H9 (cell line): ENCODE data around the gene FOXK1. TPM values are rescaled to one million over a fixed set of nuclear protein-coding genes. Genes with fewer than 3 reads are reported as not detected.

ENCODE experiments used
- DNase-seq: peaks from one replicate; pipeline ENCODE4 v3.0.0-alpha.2; 2017
- H2AFZ ChIP-seq: one replicate; pipeline ENCODE4 v1.6.1; 2013; ENCODE audit warnings: mild to moderate bottlenecking, low read length, control low read depth, moderate library complexity
- H2AK5ac ChIP-seq: 2 replicates; pipeline ENCODE4 v1.6.1; 2013; ENCODE audit warnings: low read length, control low read depth, mixed read lengths; ENCODE audit not compliant: insufficient read length
- H2BK120ac ChIP-seq: one replicate; pipeline ENCODE4 v1.6.1; 2013; ENCODE audit warnings: low read depth, mild to moderate bottlenecking, low read length, control low read depth, inconsistent platforms; ENCODE audit not compliant: poor library complexity, severe bottlenecking
- H2BK12ac ChIP-seq: 2 replicates; pipeline ENCODE4 v1.6.1; 2013; ENCODE audit warnings: low read length, control low read depth, mixed read lengths, low read depth; ENCODE audit not compliant: insufficient read length
- H2BK15ac ChIP-seq: 2 replicates; pipeline ENCODE4 v1.6.1; 2013; ENCODE audit warnings: low read depth, low read length, control low read depth
- H2BK20ac ChIP-seq: one replicate; pipeline ENCODE4 v1.6.1; 2013; ENCODE audit warnings: low read depth, mild to moderate bottlenecking, low read length, control low read depth, inconsistent platforms; ENCODE audit not compliant: poor library complexity, severe bottlenecking
- H2BK5ac ChIP-seq: 2 replicates; pipeline ENCODE4 v1.6.1; 2013; ENCODE audit warnings: low read length, control low read depth, mixed read lengths; ENCODE audit not compliant: insufficient read length
- H3K14ac ChIP-seq: 2 replicates; pipeline ENCODE4 v1.6.1; 2013; ENCODE audit warnings: low read length, control low read depth; ENCODE audit not compliant: insufficient read depth
- H3K18ac ChIP-seq: 2 replicates; pipeline ENCODE4 v1.6.1; 2013; ENCODE audit warnings: low read depth, mild to moderate bottlenecking, mixed read lengths, low read length, control low read depth; ENCODE audit not compliant: insufficient read length
- H3K23ac ChIP-seq: 2 replicates; pipeline ENCODE4 v1.6.1; 2013; ENCODE audit warnings: low read length, control low read depth, mixed read lengths, low read depth; ENCODE audit not compliant: insufficient read length
- H3K23me2 ChIP-seq: 2 replicates; pipeline ENCODE4 v1.6.1; 2013; ENCODE audit warnings: low read depth, mild to moderate bottlenecking, mixed read lengths, low read length, control low read depth; ENCODE audit not compliant: insufficient read length, poor library complexity, severe bottlenecking
- H3K27ac ChIP-seq: 2 replicates; pipeline ENCODE4 v1.5.1; 2013; ENCODE audit warnings: low read length, control low read depth, mixed read lengths, low read depth; ENCODE audit not compliant: insufficient read length
- H3K27me3 ChIP-seq: 2 replicates; pipeline ENCODE4 v1.6.1; 2013; ENCODE audit warnings: low read length, control low read depth, inconsistent platforms; ENCODE audit not compliant: insufficient read depth
- H3K4ac ChIP-seq: 2 replicates; pipeline ENCODE4 v1.6.1; 2013; ENCODE audit warnings: low read depth, mild to moderate bottlenecking, control low read depth, inconsistent platforms, low read length, moderate library complexity
- H3K4me1 ChIP-seq: 2 replicates; pipeline ENCODE4 v1.6.1; 2013; ENCODE audit warnings: low read length, control low read depth, inconsistent platforms; ENCODE audit not compliant: insufficient read depth
- H3K4me2 ChIP-seq: 2 replicates; pipeline ENCODE4 v1.6.1; 2013; ENCODE audit warnings: low read length, control low read depth, mixed read lengths; ENCODE audit not compliant: insufficient read length, insufficient read depth
- H3K56ac ChIP-seq: 2 replicates; pipeline ENCODE4 v1.6.1; 2013; ENCODE audit warnings: low read depth, mild to moderate bottlenecking, mixed read lengths, low read length, control low read depth; ENCODE audit not compliant: insufficient read length
- H3K79me1 ChIP-seq: 2 replicates; pipeline ENCODE4 v1.6.1; 2013; ENCODE audit warnings: low read depth, mild to moderate bottlenecking, moderate library complexity, low read length, control low read depth, inconsistent platforms; ENCODE audit not compliant: insufficient read depth, poor library complexity, severe bottlenecking
- H3K79me2 ChIP-seq: 2 replicates; pipeline ENCODE4 v1.6.1; 2013; ENCODE audit warnings: low read length, control low read depth, inconsistent platforms; ENCODE audit not compliant: insufficient read depth
- H3K9ac ChIP-seq: 2 replicates; pipeline ENCODE4 v1.6.1; 2013; ENCODE audit warnings: low read length, control low read depth, mixed read lengths; ENCODE audit not compliant: insufficient read length; ENCODE audit errors: extremely low read depth
- H3K9me3 ChIP-seq: one replicate; pipeline ENCODE4 v1.6.1; 2013; ENCODE audit warnings: low read depth, low read length, inconsistent platforms; ENCODE audit not compliant: control insufficient read depth
- H3T11ph ChIP-seq: one replicate; pipeline ENCODE4 v1.6.1; 2013; ENCODE audit warnings: mild to moderate bottlenecking, low read length, control low read depth, inconsistent platforms
- H4K20me1 ChIP-seq: one replicate; pipeline ENCODE4 v1.6.1; 2013; ENCODE audit not compliant: control insufficient read depth, insufficient read length, insufficient read depth
- H4K5ac ChIP-seq: 2 replicates; pipeline ENCODE4 v1.6.1; 2013; ENCODE audit warnings: low read depth, mild to moderate bottlenecking, mixed read lengths, low read length, control low read depth; ENCODE audit not compliant: insufficient read length
- H4K8ac ChIP-seq: replicated peaks from 2 replicates; pipeline ENCODE4 v1.6.1; 2013; ENCODE audit warnings: low read length, control low read depth, mixed read lengths, low read depth; ENCODE audit not compliant: insufficient read length
- H4K91ac ChIP-seq: 2 replicates; pipeline ENCODE4 v1.6.1; 2013; ENCODE audit warnings: low read depth, mild to moderate bottlenecking, moderate library complexity, mixed read lengths, low read length, control low read depth; ENCODE audit not compliant: insufficient read length
- H3K27ac Mint-ChIP-seq, 3 experiments: 2 replicates in 2 of 3; 3 replicates in 1 of 3; pipeline ENCODE4 v1.8.0; 2020 to 2021; ENCODE audit warnings: mixed read lengths in 3 of 3, mild to moderate bottlenecking in 1 of 3, moderate library complexity in 1 of 3
- H3K27me3 Mint-ChIP-seq: 2 replicates; pipeline ENCODE4 v1.8.0; 2021; ENCODE audit warnings: low read depth, mild to moderate bottlenecking, moderate library complexity, mixed read lengths
- H3K36me3 Mint-ChIP-seq, 3 experiments: 2 replicates in 2 of 3; 3 replicates in 1 of 3; pipeline ENCODE4 v1.8.0; 2020 to 2021; ENCODE audit warnings: low read depth in 3 of 3, mixed read lengths in 3 of 3; ENCODE audit not compliant: insufficient read depth in 1 of 3
- H3K4me1 Mint-ChIP-seq, 2 experiments: 2 replicates each; pipeline ENCODE4 v1.8.0; 2020; ENCODE audit warnings: mixed read lengths in 2 of 2
- H3K4me3 Mint-ChIP-seq, 2 experiments: 2 replicates in 1 of 2; 3 replicates in 1 of 2; pipeline ENCODE4 v1.8.0; 2020 to 2021; ENCODE audit warnings: mild to moderate bottlenecking in 2 of 2, mixed read lengths in 2 of 2, moderate library complexity in 1 of 2
- H3K9me3 Mint-ChIP-seq, 2 experiments: 2 replicates in 1 of 2; 3 replicates in 1 of 2; pipeline ENCODE4 v1.8.0; 2020; ENCODE audit warnings: mild to moderate bottlenecking in 2 of 2, mixed read lengths in 2 of 2, moderate library complexity in 1 of 2
- CTCF ChIP-seq: fragments of 200-600 bp; sonication (generic); conservative IDR thresholded peaks from 3 replicates; pipeline ENCODE4 v1.8.0; 2021; ENCODE audit warnings: antibody characterized with exemption, mild to moderate bottlenecking
- WGBS: extraction: QIAGEN DNeasy Blood & Tissue Kit; methylation state at CpG from one replicate; pipeline ENCODE4 v1.1.7; 2013; ENCODE audit warnings: missing lambda C conversion rate, low lambda C conversion rate, mixed read lengths; ENCODE audit not compliant: insufficient read length; ENCODE audit errors: extremely low coverage; 5-methylcytosine and 5-hydroxymethylcytosine counted together
- total RNA-seq: library from RNA; stranded (reverse); gene quantifications from 2 replicates; pipeline ENCODE4 v1.2.1, GENCODE V29; 2021

Gene FOXK1
- total RNA-seq, 1 experiment from 2014 or later: 14.4 TPM

- Histone ChIP-seq H3K23ac (no peak overlapping the region), H4K20me1 (no peaks in the 10 kb centered on the region), H3K79me2 (no peaks in the 10 kb centered on the region), H4K5ac (no peak overlapping the region), H3K27me3 (peaks cover 3% of the 10 kb centered on the region; the same call in 1 of the 2 replicates), H3K9ac (no peak overlapping the region), H2AK5ac (no peak overlapping the region), H3K4me1 (no peaks in the 10 kb centered on the region; the same call in 1 of the 2 replicates), H3K27ac (no peak overlapping the region), H3T11ph (no peak overlapping the region), H2BK12ac (no peak overlapping the region), H2AFZ (no peak overlapping the region), H4K8ac (no peak overlapping the region), H3K4me2 (no peak overlapping the region), H4K91ac (no peak overlapping the region), H3K56ac (no peak overlapping the region), H3K18ac (no peak overlapping the region), H2BK120ac (no peak overlapping the region), H3K4ac (no peak overlapping the region), H2BK5ac (no peak overlapping the region), H2BK15ac (no peak overlapping the region), H3K79me1 (no peaks in the 10 kb centered on the region), H3K9me3 (no peaks in the 10 kb centered on the region), H2BK20ac (no peak overlapping the region), H3K14ac (no peak overlapping the region), H3K23me2 (no peaks in the 10 kb centered on the region)
- Mint-ChIP-seq H3K4me3 (no peak overlapping the region), H3K9me3 (peaks cover 0 to 18% of the 10 kb centered on the region in 2 experiments; a peak in 3 of 5 replicates), H3K36me3 (no peaks in the 10 kb centered on the region), H3K27me3 (peaks cover 87% of the 10 kb centered on the region), H3K27ac (no peak overlapping the region), H3K4me1 (peaks cover 10% of the 10 kb centered on the region in 2 experiments)
- TF ChIP-seq CTCF: no peak
- no CpG with 5 or more reads among the region's 4 CpGs for WGBS
- no peak for DNase-seq
Measured at GRCh38 chr7:4634166-4634565, 47.9 kb upstream of the FOXK1 start.
